IMR-90 (cell line): ENCODE data around the gene LRP1B. TPM values are rescaled to one million over a fixed set of nuclear protein-coding genes. Genes with fewer than 3 reads are reported as not detected.
A peak's percentile ranks its signal among the peaks of the same experiment; 100 is the strongest.

ENCODE experiments used
- ATAC-seq: fragments of 200-7000 bp; cut with Tn5 transposase; 2 replicates; pipeline ENCODE4 v1.9.1; 2020; ENCODE audit warnings: low read depth, mild to moderate bottlenecking, moderate library complexity
- BruUV-seq: library from RNA; stranded (reverse); fragments of 400-500 nt; replicated peaks from 2 replicates; lab custom pipeline; 2021; lab: Mats Ljungman, UMichigan
- CTCF ChIA-PET: fragments of 300-600 bp; formaldehyde crosslinking; extraction: SDS; loops from one replicate; lab custom pipeline; 2021; ENCODE audit warnings: antibody characterized with exemption; lab: Yijun Ruan, JAX
- POLR2A ChIA-PET: fragments of 300-600 bp; sonication (Branson Sonifier 250); formaldehyde crosslinking; loops from one replicate; lab custom pipeline; 2022; ENCODE audit warnings: antibody characterized with exemption; ENCODE audit not compliant: unreplicated experiment; lab: Charles Lee
- DNase-seq: peaks from one replicate; pipeline ENCODE4 v3.0.0; 2013
- H2AFZ ChIP-seq: replicated peaks from 2 replicates; pipeline ENCODE3; 2013; ENCODE audit warnings: low read length, mild to moderate bottlenecking; ENCODE audit not compliant: poor library complexity
- H2AK5ac ChIP-seq: 2 replicates; pipeline ENCODE4 v1.6.1; 2013; ENCODE audit warnings: low read depth, low read length, inconsistent platforms
- H2AK9ac ChIP-seq: replicated peaks from 2 replicates; pipeline ENCODE3; 2013; ENCODE audit warnings: mild to moderate bottlenecking, low read depth, low read length, moderate library complexity; ENCODE audit not compliant: poor library complexity
- H2BK120ac ChIP-seq: 2 replicates; pipeline ENCODE4 v1.6.1; 2013; ENCODE audit warnings: low read depth, low read length, inconsistent platforms
- H2BK15ac ChIP-seq: 3 replicates; pipeline ENCODE4 v1.6.1; 2013; ENCODE audit warnings: low read depth, low read length, inconsistent platforms
- H2BK20ac ChIP-seq: 2 replicates; pipeline ENCODE4 v1.6.1; 2013; ENCODE audit warnings: low read depth, mild to moderate bottlenecking, inconsistent platforms, low read length, moderate library complexity
- H2BK5ac ChIP-seq: 2 replicates; pipeline ENCODE4 v1.6.1; 2013; ENCODE audit warnings: mild to moderate bottlenecking, low read depth, low read length, inconsistent platforms; ENCODE audit not compliant: poor library complexity, severe bottlenecking
- H3K14ac ChIP-seq: replicated peaks from 2 replicates; pipeline ENCODE4 v1.6.1; 2013; ENCODE audit warnings: low read depth, low read length, inconsistent platforms
- H3K18ac ChIP-seq: 2 replicates; pipeline ENCODE4 v1.6.1; 2013; ENCODE audit warnings: low read depth, low read length, control low read depth
- H3K23ac ChIP-seq: 2 replicates; pipeline ENCODE4 v1.6.1; 2013; ENCODE audit warnings: low read depth, low read length, inconsistent platforms
- H3K27ac ChIP-seq: 2 replicates; pipeline ENCODE4 v1.5.1; 2013; ENCODE audit warnings: mild to moderate bottlenecking, control low read depth, low read length; ENCODE audit not compliant: insufficient read depth
- H3K27me3 ChIP-seq: 2 replicates; pipeline ENCODE4 v1.6.1; 2013; ENCODE audit warnings: low read length; ENCODE audit not compliant: control insufficient read depth, insufficient read depth
- H3K36me3 ChIP-seq: 2 replicates; pipeline ENCODE4 v1.6.1; 2013; ENCODE audit warnings: low read length, mixed read lengths; ENCODE audit not compliant: control insufficient read depth, insufficient read depth
- H3K4ac ChIP-seq: 2 replicates; pipeline ENCODE4 v1.6.1; 2013; ENCODE audit warnings: low read depth, low read length, inconsistent platforms
- H3K4me1 ChIP-seq: 2 replicates; pipeline ENCODE4 v1.6.1; 2013; ENCODE audit warnings: low read length, mixed read lengths; ENCODE audit not compliant: control insufficient read depth, insufficient read depth
- H3K4me2 ChIP-seq: 2 replicates; pipeline ENCODE4 v1.6.1; 2013; ENCODE audit warnings: low read depth, mild to moderate bottlenecking, control low read depth, low read length, moderate library complexity
- H3K4me3 ChIP-seq: 2 replicates; pipeline ENCODE4 v1.5.1; 2013; ENCODE audit warnings: low read depth, mild to moderate bottlenecking, control low read depth, low read length, moderate library complexity; ENCODE audit not compliant: insufficient read depth
- H3K56ac ChIP-seq: 2 replicates; pipeline ENCODE4 v1.6.1; 2013; ENCODE audit warnings: low read length, inconsistent platforms; ENCODE audit not compliant: insufficient read depth; ENCODE audit errors: extremely low read depth
- H3K79me1 ChIP-seq, 2 experiments: 2 replicates each; pipeline ENCODE4 v1.6.1; 2013; ENCODE audit warnings: low read length in 2 of 2, inconsistent platforms in 1 of 2, low read depth in 1 of 2
- H3K9ac ChIP-seq: 2 replicates; pipeline ENCODE4 v1.6.1; 2013; ENCODE audit warnings: low read depth, low read length, control low read depth
- H3K9me1 ChIP-seq: 2 replicates; pipeline ENCODE4 v1.6.1; 2013; ENCODE audit warnings: low read length, inconsistent platforms; ENCODE audit not compliant: insufficient read depth
- H3K9me3 ChIP-seq: 2 replicates; pipeline ENCODE4 v1.6.1; 2013; ENCODE audit warnings: low read length; ENCODE audit not compliant: control insufficient read depth, insufficient read depth
- H4K20me1 ChIP-seq: 2 replicates; pipeline ENCODE4 v1.6.1; 2013; ENCODE audit warnings: low read length, inconsistent platforms; ENCODE audit not compliant: insufficient read depth
- H4K5ac ChIP-seq: 2 replicates; pipeline ENCODE4 v1.6.1; 2013; ENCODE audit warnings: mild to moderate bottlenecking, low read depth, low read length, control low read depth
- H4K8ac ChIP-seq, 2 experiments: 2 replicates each; pipeline ENCODE4 v1.6.1; 2013; ENCODE audit warnings: low read depth in 2 of 2, low read length in 2 of 2, control low read depth in 1 of 2, inconsistent platforms in 1 of 2
- H4K91ac ChIP-seq: 2 replicates; pipeline ENCODE4 v1.6.1; 2013; ENCODE audit warnings: low read depth, low read length, inconsistent platforms; ENCODE audit not compliant: insufficient read depth
- BHLHE40 ChIP-seq: fragments of 150-350 bp; IDR thresholded peaks from 2 replicates; pipeline ENCODE4 v1.6.1; 2016; ENCODE audit warnings: mild to moderate bottlenecking, low read depth, low read length
- CEBPB ChIP-seq: IDR thresholded peaks from 2 replicates; pipeline ENCODE4 v1.6.1; 2012; ENCODE audit warnings: low read depth, low read length, improper control_type of control experiment
- MAFK ChIP-seq: IDR thresholded peaks from 2 replicates; pipeline ENCODE4 v1.6.1; 2012; ENCODE audit warnings: low read depth, low read length, improper control_type of control experiment
- NFE2L2 ChIP-seq: fragments of 150-350 bp; IDR thresholded peaks from 2 replicates; pipeline ENCODE4 v1.6.1; 2016; ENCODE audit warnings: low read depth, mild to moderate bottlenecking, low read length
- POLR2A ChIP-seq: IDR thresholded peaks from 2 replicates; pipeline ENCODE4 v1.6.1; 2012; ENCODE audit warnings: mild to moderate bottlenecking, low read depth, low read length
- RCOR1 ChIP-seq: IDR thresholded peaks from 2 replicates; pipeline ENCODE4 v1.6.1; 2012; ENCODE audit warnings: mild to moderate bottlenecking, low read length, improper control_type of control experiment; ENCODE audit not compliant: insufficient replicate concordance
- USF2 ChIP-seq: fragments of 150-350 bp; IDR thresholded peaks from 2 replicates; pipeline ENCODE4 v1.6.1; 2017; ENCODE audit warnings: mild to moderate bottlenecking, antibody characterized with exemption, low read length, low read depth
- WGBS, 2 experiments: methylation state at CpG; one replicate each; pipeline versions ENCODE4 v1.1.5 to v1.1.7; 2013; ENCODE audit warnings: missing lambda C conversion rate in 2 of 2; ENCODE audit not compliant: insufficient read length in 1 of 2; ENCODE audit errors: extremely low coverage in 2 of 2; 5-methylcytosine and 5-hydroxymethylcytosine counted together
- dilution Hi-C: fragments of 300-500 bp; cut with HindIII; formaldehyde crosslinking; loops from one replicate; pipeline ENCODE4 v1.14.3; 2018; ENCODE audit warnings: low sequenced_read_pairs; ENCODE audit not compliant: unreplicated experiment
- in situ Hi-C: fragments of 300-500 bp; cut with MboI; formaldehyde crosslinking; loops from 3 replicates; pipeline ENCODE4 v1.14.3; 2019; ENCODE audit warnings: low sequenced_read_pairs, inconsistent platforms, mixed read lengths
- intact Hi-C: fragments of 100-400 bp; cut with micrococcal nuclease; formaldehyde crosslinking; loops from 2 replicates; pipeline ENCODE4 v1.10.0; 2022
- polyA plus RNA-seq, 3 experiments: library from polyadenylated mRNA; depleted of rRNA; stranded (reverse); fragments of >200 nt; gene quantifications; 2 replicates each; pipeline ENCODE4 v1.2.3, GENCODE V29; 2012; ENCODE audit warnings: low replicate concordance in 1 of 3
- total RNA-seq: library from RNA; depleted of rRNA; stranded (reverse); fragments of >200 nt; gene quantifications from 2 replicates; pipeline ENCODE4 v1.2.3, GENCODE V29; 2012
- TF ChIP-seq, protein P1 (sequence below): fragments of 150-350 bp; IDR thresholded peaks from 2 replicates; pipeline ENCODE4 v1.6.1; 2016; ENCODE audit warnings: low read depth, mild to moderate bottlenecking, low read length, moderate library complexity, borderline replicate concordance
- TF ChIP-seq, protein P2 (sequence below): conservative IDR thresholded peaks from 2 replicates; pipeline ENCODE4 v1.5.1; 2012; ENCODE audit warnings: mild to moderate bottlenecking, low read depth, low read length, improper control_type of control experiment

LRP1B gene
- total and polyA plus RNA-seq, 2 of the 4 experiments (the other 2 are of a cell fraction) = under 0.01 to 0.02 TPM

- Histone ChIP-seq H3K79me1 (no peaks in the 10 kb centered on the region), H4K91ac (no peak overlapping the region), H4K5ac (no peak overlapping the region), H3K18ac (no peak overlapping the region), H3K14ac (no peak overlapping the region), H3K27ac (no peak overlapping the region), H2BK15ac (no peak overlapping the region), H3K27me3 (no peaks in the 10 kb centered on the region), H3K9me1 (no peaks in the 10 kb centered on the region), H4K8ac (no peak overlapping the region), H3K9me3 (no peaks in the 10 kb centered on the region), H3K4me2 (no peak overlapping the region; the same call in 1 of the 2 replicates), H3K56ac (no peak overlapping the region), H2AK5ac (no peak overlapping the region), H2BK120ac (no peak overlapping the region), H2BK20ac (no peak overlapping the region), H3K36me3 (no peaks in the 10 kb centered on the region), H2AK9ac (no peak overlapping the region), H3K4me3 (no peak overlapping the region), H3K23ac (no peak overlapping the region), H3K4ac (no peak overlapping the region), H2BK5ac (no peak overlapping the region), H3K4me1 (no peaks in the 10 kb centered on the region), H3K9ac (no peak overlapping the region), H4K20me1 (no peaks in the 10 kb centered on the region), H2AFZ (no peak overlapping the region)
- dilution Hi-C loops (no loop called here), intact Hi-C loops (no loop called here), in situ Hi-C loops (no loop called here)
- POLR2A ChIA-PET = no interaction called here
- peak; percentile 66 for ATAC-seq
- no CpG with 5 or more reads among the region's 1 CpG for WGBS, 2 experiments
- peak; percentile 59 for DNase-seq
- CTCF ChIA-PET = no interaction called here
- no TSS peak for BruUV-seq
- TF ChIP-seq, protein P1, sequence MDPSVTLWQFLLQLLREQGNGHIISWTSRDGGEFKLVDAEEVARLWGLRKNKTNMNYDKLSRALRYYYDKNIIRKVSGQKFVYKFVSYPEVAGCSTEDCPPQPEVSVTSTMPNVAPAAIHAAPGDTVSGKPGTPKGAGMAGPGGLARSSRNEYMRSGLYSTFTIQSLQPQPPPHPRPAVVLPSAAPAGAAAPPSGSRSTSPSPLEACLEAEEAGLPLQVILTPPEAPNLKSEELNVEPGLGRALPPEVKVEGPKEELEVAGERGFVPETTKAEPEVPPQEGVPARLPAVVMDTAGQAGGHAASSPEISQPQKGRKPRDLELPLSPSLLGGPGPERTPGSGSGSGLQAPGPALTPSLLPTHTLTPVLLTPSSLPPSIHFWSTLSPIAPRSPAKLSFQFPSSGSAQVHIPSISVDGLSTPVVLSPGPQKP = no peak
- TF ChIP-seq, protein P2, sequence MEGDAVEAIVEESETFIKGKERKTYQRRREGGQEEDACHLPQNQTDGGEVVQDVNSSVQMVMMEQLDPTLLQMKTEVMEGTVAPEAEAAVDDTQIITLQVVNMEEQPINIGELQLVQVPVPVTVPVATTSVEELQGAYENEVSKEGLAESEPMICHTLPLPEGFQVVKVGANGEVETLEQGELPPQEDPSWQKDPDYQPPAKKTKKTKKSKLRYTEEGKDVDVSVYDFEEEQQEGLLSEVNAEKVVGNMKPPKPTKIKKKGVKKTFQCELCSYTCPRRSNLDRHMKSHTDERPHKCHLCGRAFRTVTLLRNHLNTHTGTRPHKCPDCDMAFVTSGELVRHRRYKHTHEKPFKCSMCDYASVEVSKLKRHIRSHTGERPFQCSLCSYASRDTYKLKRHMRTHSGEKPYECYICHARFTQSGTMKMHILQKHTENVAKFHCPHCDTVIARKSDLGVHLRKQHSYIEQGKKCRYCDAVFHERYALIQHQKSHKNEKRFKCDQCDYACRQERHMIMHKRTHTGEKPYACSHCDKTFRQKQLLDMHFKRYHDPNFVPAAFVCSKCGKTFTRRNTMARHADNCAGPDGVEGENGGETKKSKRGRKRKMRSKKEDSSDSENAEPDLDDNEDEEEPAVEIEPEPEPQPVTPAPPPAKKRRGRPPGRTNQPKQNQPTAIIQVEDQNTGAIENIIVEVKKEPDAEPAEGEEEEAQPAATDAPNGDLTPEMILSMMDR = no peak
- no peak for TF ChIP-seq NFE2L2
- no peak for TF ChIP-seq USF2
- TF ChIP-seq CEBPB = no peak
- no peak for TF ChIP-seq RCOR1
- no peak for TF ChIP-seq BHLHE40
- no peak for TF ChIP-seq MAFK
- TF ChIP-seq POLR2A = no peak
These were observed 518.8 kb downstream of the LRP1B start for GRCh38 chr2:141611981-141612380.
